ENCODE measurements around the gene PRKAG1.

PRKAG1 gene

GRCh38 chr12:49032276-49032675, 13.7 kb upstream of the PRKAG1 start:
- TF ChIP-seq, protein P1, sequence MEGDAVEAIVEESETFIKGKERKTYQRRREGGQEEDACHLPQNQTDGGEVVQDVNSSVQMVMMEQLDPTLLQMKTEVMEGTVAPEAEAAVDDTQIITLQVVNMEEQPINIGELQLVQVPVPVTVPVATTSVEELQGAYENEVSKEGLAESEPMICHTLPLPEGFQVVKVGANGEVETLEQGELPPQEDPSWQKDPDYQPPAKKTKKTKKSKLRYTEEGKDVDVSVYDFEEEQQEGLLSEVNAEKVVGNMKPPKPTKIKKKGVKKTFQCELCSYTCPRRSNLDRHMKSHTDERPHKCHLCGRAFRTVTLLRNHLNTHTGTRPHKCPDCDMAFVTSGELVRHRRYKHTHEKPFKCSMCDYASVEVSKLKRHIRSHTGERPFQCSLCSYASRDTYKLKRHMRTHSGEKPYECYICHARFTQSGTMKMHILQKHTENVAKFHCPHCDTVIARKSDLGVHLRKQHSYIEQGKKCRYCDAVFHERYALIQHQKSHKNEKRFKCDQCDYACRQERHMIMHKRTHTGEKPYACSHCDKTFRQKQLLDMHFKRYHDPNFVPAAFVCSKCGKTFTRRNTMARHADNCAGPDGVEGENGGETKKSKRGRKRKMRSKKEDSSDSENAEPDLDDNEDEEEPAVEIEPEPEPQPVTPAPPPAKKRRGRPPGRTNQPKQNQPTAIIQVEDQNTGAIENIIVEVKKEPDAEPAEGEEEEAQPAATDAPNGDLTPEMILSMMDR (conservative IDR thresholded peaks at IDR 0.05; ENCODE audit: low read depth): no peak
- no peak for DNase-seq (ENCODE audit: low spot score)
- H3K27ac ChIP-seq: 0 out of 2 replicates have a peak overlapping the region, but pooled peaks have one; percentile 17
- POLR2A ChIA-PET (ENCODE audit: low non-redundant PET): no interaction called here
- CTCF ChIA-PET: no interaction called here

- no peak overlapping the region for H3K27ac ChIP-seq
- no peak for DNase-seq (ENCODE audit: low spot score)
- ChIA-PET POLR2A (ENCODE audit: low non-redundant PET) (interaction anchor here (0.6 kb wide), 1 partner anchor 40 kb away, joined by 3 read pairs; no protein-coding TSS in a partner anchor), CTCF (interaction anchor here (0.6 to 2.1 kb wide), 3 partner anchors 12 to 1265 kb away, joined by 3 to 8 read pairs (median 4); no protein-coding TSS in a partner anchor)
- TF ChIP-seq, protein P1 (conservative IDR thresholded peaks at IDR 0.05; ENCODE audit: low read depth): no peak
Observed at GRCh38 chr12:49031573-49032161, 13.1 kb upstream of the PRKAG1 start.

- POLR2A ChIA-PET (ENCODE audit: low non-redundant PET): interaction anchor here (0.6 kb wide), 2 partner anchors 41 to 262 kb away, joined by 3 to 11 read pairs; no protein-coding TSS in a partner anchor
Observed at GRCh38 chr12:49030714-49031572, 12.4 kb upstream of the PRKAG1 start.

GRCh38 chr12:49030119-49030518, 11.5 kb upstream of the PRKAG1 start:
- ChIA-PET CTCF (interaction anchor here (0.6 to 2.1 kb wide), 4 partner anchors 12 to 34 kb away, joined by 3 to 8 read pairs (median 4); no protein-coding TSS in a partner anchor), POLR2A (ENCODE audit: low non-redundant PET) (interaction anchor here (1.5 kb wide), 1 partner anchor 8 kb away, joined by 4 read pairs; no protein-coding TSS in a partner anchor)
- no peak overlapping the region; the same call in 1 of the 2 replicates for H3K27ac ChIP-seq
- TF ChIP-seq, protein P1 (conservative IDR thresholded peaks at IDR 0.05; ENCODE audit: low read depth): no peak
- DNase-seq (ENCODE audit: low spot score): no peak

More at GRCh38 chr12:49030714-49031572, 12.4 kb upstream of the PRKAG1 start:
- CTCF ChIA-PET: interaction anchor here (0.6 to 2.1 kb wide), 3 partner anchors 13 to 1265 kb away, joined by 3 to 8 read pairs (median 4); no protein-coding TSS in a partner anchor
- H3K27ac ChIP-seq: no peak overlapping the region; the same call in 1 of the 2 replicates
- TF ChIP-seq, protein P1 (conservative IDR thresholded peaks at IDR 0.05; ENCODE audit: low read depth): no peak
- DNase-seq (ENCODE audit: low spot score): no peak

DNA sequence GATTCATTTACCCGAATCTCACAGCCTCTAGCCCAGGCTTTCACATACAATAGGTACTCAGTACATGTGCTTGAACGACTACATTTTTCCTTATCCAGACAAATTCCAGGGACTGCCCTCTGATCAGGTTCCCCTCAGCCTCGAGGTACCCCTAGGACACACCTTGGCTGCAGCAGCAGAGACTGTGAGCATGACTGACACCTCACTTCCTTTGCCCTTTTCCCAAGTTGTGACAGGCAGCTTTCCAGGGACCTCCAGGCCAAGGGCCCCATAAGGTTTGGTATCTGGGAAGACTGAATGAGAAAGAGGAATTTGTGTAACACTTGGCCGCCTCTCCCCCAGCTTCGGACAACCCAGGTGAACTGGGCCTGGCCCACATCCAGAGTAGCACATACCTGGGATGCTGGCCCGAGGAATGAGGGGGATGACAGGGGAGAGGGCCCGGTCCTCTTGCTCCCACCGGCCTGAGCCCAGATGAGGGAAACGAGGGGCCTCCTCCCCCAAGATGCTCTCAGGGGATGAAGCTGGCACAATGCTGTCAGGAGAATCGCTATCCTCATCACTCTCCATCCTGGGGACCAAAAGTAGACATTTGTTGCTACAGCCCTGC, 10.2 kb upstream of the PRKAG1 start:
- CTCF ChIA-PET: no interaction called here

More for the DNA sequence above, 10.2 kb upstream of the PRKAG1 start:
- TF ChIP-seq, protein P1 (conservative IDR thresholded peaks at IDR 0.05; ENCODE audit: low read depth): no peak
- no peak for DNase-seq (ENCODE audit: low spot score)
- no peak overlapping the region for H3K27ac ChIP-seq
- POLR2A ChIA-PET (ENCODE audit: low non-redundant PET): interaction anchor here (0.6 to 1.5 kb wide), 2 partner anchors 7 to 76 kb away, joined by 3 to 4 read pairs; no protein-coding TSS in a partner anchor
